Endodermal cell (in vitro differentiated cells): ENCODE results near the gene TAL1. TPM values are rescaled to one million over a fixed set of nuclear protein-coding genes. Genes with fewer than 3 reads are reported as not detected.

Experiments used
- DNase-seq: peaks from one replicate; pipeline ENCODE4 v3.0.0-alpha.2; 2017
- H3K27ac ChIP-seq: 2 replicates; pipeline ENCODE4 v1.5.1; 2013; ENCODE audit warnings: mild to moderate bottlenecking, low read depth, low read length, moderate library complexity
- H3K27me3 ChIP-seq: 2 replicates; pipeline ENCODE4 v1.6.1; 2013; ENCODE audit warnings: mild to moderate bottlenecking, low read length, moderate library complexity; ENCODE audit not compliant: insufficient read depth, control insufficient read depth, poor library complexity, severe bottlenecking
- H3K36me3 ChIP-seq: 2 replicates; pipeline ENCODE4 v1.7.0; 2013; ENCODE audit warnings: mild to moderate bottlenecking, low read length, moderate library complexity; ENCODE audit not compliant: control insufficient read depth, insufficient read depth
- H3K4me1 ChIP-seq: one replicate; pipeline ENCODE4 v1.7.0; 2013; ENCODE audit warnings: low read length; ENCODE audit not compliant: control insufficient read depth, insufficient read depth
- H3K4me3 ChIP-seq: 2 replicates; pipeline ENCODE4 v1.5.1; 2013; ENCODE audit warnings: mild to moderate bottlenecking, low read length, moderate library complexity
- H3K9ac ChIP-seq: 2 replicates; pipeline ENCODE4 v1.6.1; 2013; ENCODE audit warnings: mild to moderate bottlenecking, low read length, moderate library complexity; ENCODE audit not compliant: poor library complexity, severe bottlenecking; ENCODE audit errors: extremely low read depth
- H3K9me3 ChIP-seq: 2 replicates; pipeline ENCODE4 v1.6.1; 2013; ENCODE audit warnings: mild to moderate bottlenecking, low read length, moderate library complexity; ENCODE audit not compliant: control insufficient read depth
- H3K27ac Mint-ChIP-seq: 2 replicates; pipeline ENCODE4 v1.8.0; 2020; ENCODE audit warnings: mixed read lengths
- H3K27me3 Mint-ChIP-seq: 2 replicates; pipeline ENCODE4 v1.8.0; 2021; ENCODE audit warnings: mild to moderate bottlenecking, mixed read lengths; ENCODE audit not compliant: insufficient read depth
- H3K36me3 Mint-ChIP-seq: 2 replicates; pipeline ENCODE4 v1.8.0; 2020; ENCODE audit warnings: low read depth, mixed read lengths
- H3K4me1 Mint-ChIP-seq: 2 replicates; pipeline ENCODE4 v1.8.0; 2020; ENCODE audit warnings: mixed read lengths
- H3K4me3 Mint-ChIP-seq: 2 replicates; pipeline ENCODE4 v1.8.0; 2020; ENCODE audit warnings: mild to moderate bottlenecking, moderate library complexity, mixed read lengths
- H3K9me3 Mint-ChIP-seq: 2 replicates; pipeline ENCODE4 v1.8.0; 2020; ENCODE audit warnings: mild to moderate bottlenecking, mixed read lengths
- whole genome bisulfite sequencing, 2 experiments: methylation state at CpG; one replicate each; pipeline versions ENCODE4 v1.1.5 to v1.1.7; 2013; ENCODE audit warnings: missing lambda C conversion rate in 2 of 2, mixed read lengths in 1 of 2; ENCODE audit not compliant: insufficient coverage in 1 of 2, insufficient read length in 1 of 2; 5-methylcytosine and 5-hydroxymethylcytosine counted together
- total RNA-seq, 2 donors: library from RNA; stranded (reverse); fragmentation: NEBNext Ultra II Directional in 1 of 2; extraction: Animal tissue kit (Norgen Biotek cat#: 25700) in 1 of 2; gene quantifications; 2 replicates in 1 of 2; 3 replicates in 1 of 2; pipeline ENCODE4 v1.2.1, GENCODE V29; 2021
- TF ChIP-seq, protein P1 (sequence below): fragments of 200-600 bp; sonication (generic); conservative IDR thresholded peaks from 2 replicates; pipeline ENCODE4 v1.5.0; 2021; ENCODE audit warnings: antibody characterized with exemption, mild to moderate bottlenecking

Gene TAL1
- total RNA-seq, 2 donors from 2014 or later: 0.04 TPM; not detected in 1

DNA sequence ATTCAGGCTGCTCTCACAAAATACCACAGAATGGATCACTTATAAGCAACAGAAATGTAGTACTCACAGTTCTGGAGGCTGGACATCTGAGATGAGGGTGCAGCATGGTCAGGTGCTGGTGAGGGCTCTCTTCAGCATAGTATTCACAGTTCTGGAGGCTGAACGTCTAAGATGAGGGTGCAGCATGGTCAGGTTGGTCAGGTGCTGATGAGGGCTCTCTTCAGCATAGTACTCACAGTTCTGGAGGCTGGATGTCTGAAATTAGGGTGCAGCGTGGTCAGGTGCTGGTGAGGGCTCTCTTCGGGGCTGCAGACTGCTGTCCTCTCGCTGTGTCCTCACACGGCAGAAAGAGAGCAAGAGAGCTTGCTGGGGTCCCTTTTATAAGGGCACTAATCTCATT lies 59.2 kb downstream of the TAL1 start:
- 80 to 90% methylated on average over 5 of the region's 5 CpGs for WGBS, 2 experiments
- TF ChIP-seq, protein P1, sequence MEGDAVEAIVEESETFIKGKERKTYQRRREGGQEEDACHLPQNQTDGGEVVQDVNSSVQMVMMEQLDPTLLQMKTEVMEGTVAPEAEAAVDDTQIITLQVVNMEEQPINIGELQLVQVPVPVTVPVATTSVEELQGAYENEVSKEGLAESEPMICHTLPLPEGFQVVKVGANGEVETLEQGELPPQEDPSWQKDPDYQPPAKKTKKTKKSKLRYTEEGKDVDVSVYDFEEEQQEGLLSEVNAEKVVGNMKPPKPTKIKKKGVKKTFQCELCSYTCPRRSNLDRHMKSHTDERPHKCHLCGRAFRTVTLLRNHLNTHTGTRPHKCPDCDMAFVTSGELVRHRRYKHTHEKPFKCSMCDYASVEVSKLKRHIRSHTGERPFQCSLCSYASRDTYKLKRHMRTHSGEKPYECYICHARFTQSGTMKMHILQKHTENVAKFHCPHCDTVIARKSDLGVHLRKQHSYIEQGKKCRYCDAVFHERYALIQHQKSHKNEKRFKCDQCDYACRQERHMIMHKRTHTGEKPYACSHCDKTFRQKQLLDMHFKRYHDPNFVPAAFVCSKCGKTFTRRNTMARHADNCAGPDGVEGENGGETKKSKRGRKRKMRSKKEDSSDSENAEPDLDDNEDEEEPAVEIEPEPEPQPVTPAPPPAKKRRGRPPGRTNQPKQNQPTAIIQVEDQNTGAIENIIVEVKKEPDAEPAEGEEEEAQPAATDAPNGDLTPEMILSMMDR: no peak
- peaks cover 7% of the 10 kb centered on the region for H3K27me3 ChIP-seq
- Mint-ChIP-seq H3K9me3 (peaks cover 11% of the 10 kb centered on the region), H3K4me3 (no peak overlapping the region), H3K36me3 (no peaks in the 10 kb centered on the region), H3K4me1 (peaks cover 2% of the 10 kb centered on the region), H3K27ac (no peak overlapping the region), H3K27me3 (peaks cover 33% of the 10 kb centered on the region)
- H3K9me3 ChIP-seq: no peaks in the 10 kb centered on the region
- no peak for DNase-seq
- no peaks in the 10 kb centered on the region for H3K36me3 ChIP-seq
- H3K4me3 ChIP-seq: no peak overlapping the region
- no peak overlapping the region for H3K9ac ChIP-seq
- H3K4me1 ChIP-seq: no peaks in the 10 kb centered on the region
- no peak overlapping the region for H3K27ac ChIP-seq

Other genes starting within 250 kb of the TAL1 start
- gene CYP4X1, start 208.6 kb downstream of the TAL1 start, total RNA-seq: 10 to 100 TPM in 1 of 2 donors, 1 to 10 TPM in 1; 8.8 to 12.9 TPM
- under 1 TPM; 0.20 to 0.31 TPM for gene CYP4Z1, start 165.0 kb downstream of the TAL1 start, total RNA-seq
- under 1 TPM in 1 of 2 donors, not detected in 1; 0.35 TPM for gene CYP4A22, start 94.8 kb downstream of the TAL1 start, total RNA-seq
- gene PDZK1IP1, start 42.2 kb downstream of the TAL1 start, total RNA-seq: not detected
- 10 to 100 TPM; 39.3 to 48.0 TPM for gene STIL, start 81.9 kb upstream of the TAL1 start, total RNA-seq
- gene CMPK1, start 101.6 kb upstream of the TAL1 start, total RNA-seq: 10 to 100 TPM; 41.6 to 42.0 TPM
- not detected for gene FOXE3, start 184.1 kb upstream of the TAL1 start, total RNA-seq
- gene FOXD2, start 205.8 kb upstream of the TAL1 start, total RNA-seq: under 1 TPM; 0.07 to 0.26 TPM